Coronary artery (tissue), 2 donors: ENCODE measurements around the gene RHBDD3.

ENCODE experiments used
- DNase-seq: peaks from one replicate; pipeline ENCODE4 v3.0.0-alpha.2; 2017; ENCODE audit warnings: low spot score
- H3K27ac ChIP-seq, 2 donors: fragments of 200-600 bp; sonication (generic); one replicate each; pipeline ENCODE4 v1.5.1; 2016 to 2019
- H3K4me3 ChIP-seq: fragments of 200-600 bp; sonication (generic); 2 replicates; pipeline ENCODE4 v1.5.1; 2016; ENCODE audit warnings: mild to moderate bottlenecking, moderate library complexity
- TF ChIP-seq, protein P1 (sequence below): fragments of 200-600 bp; sonication (generic); IDR thresholded peaks from one replicate; pipeline ENCODE4 v1.5.1; 2019; ENCODE audit warnings: antibody characterized with exemption

Gene RHBDD3

DNA sequence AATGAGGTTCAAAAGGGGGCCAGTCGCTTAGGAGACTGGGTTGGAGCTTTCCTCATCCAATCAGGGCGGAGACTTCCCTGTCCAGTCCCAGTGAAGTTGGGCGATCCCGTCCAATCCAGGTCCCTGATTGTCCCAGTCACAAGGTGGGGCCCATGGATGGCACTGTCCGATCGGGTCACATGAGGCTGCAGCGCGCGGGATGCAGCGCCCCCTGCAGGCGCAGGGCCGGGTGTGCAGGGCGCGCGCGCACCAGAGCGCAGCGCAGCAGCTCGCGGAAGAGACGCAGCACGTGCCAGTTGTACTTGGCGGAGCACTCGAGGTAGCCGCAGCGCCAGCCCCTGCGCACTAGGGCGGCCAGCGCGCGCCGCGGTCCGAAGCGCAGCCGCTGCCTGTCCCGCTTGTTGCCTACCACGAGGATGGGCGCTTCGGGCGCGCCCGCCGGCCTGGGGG, 45.4 kb upstream of the RHBDD3 start:
- Histone ChIP-seq H3K27ac (no peak overlapping the region), H3K4me3 (peak overlapping the region; percentile 67)
- DNase-seq: peak; percentile 76
- TF ChIP-seq, protein P1, sequence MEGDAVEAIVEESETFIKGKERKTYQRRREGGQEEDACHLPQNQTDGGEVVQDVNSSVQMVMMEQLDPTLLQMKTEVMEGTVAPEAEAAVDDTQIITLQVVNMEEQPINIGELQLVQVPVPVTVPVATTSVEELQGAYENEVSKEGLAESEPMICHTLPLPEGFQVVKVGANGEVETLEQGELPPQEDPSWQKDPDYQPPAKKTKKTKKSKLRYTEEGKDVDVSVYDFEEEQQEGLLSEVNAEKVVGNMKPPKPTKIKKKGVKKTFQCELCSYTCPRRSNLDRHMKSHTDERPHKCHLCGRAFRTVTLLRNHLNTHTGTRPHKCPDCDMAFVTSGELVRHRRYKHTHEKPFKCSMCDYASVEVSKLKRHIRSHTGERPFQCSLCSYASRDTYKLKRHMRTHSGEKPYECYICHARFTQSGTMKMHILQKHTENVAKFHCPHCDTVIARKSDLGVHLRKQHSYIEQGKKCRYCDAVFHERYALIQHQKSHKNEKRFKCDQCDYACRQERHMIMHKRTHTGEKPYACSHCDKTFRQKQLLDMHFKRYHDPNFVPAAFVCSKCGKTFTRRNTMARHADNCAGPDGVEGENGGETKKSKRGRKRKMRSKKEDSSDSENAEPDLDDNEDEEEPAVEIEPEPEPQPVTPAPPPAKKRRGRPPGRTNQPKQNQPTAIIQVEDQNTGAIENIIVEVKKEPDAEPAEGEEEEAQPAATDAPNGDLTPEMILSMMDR: peak; percentile 42

DNA sequence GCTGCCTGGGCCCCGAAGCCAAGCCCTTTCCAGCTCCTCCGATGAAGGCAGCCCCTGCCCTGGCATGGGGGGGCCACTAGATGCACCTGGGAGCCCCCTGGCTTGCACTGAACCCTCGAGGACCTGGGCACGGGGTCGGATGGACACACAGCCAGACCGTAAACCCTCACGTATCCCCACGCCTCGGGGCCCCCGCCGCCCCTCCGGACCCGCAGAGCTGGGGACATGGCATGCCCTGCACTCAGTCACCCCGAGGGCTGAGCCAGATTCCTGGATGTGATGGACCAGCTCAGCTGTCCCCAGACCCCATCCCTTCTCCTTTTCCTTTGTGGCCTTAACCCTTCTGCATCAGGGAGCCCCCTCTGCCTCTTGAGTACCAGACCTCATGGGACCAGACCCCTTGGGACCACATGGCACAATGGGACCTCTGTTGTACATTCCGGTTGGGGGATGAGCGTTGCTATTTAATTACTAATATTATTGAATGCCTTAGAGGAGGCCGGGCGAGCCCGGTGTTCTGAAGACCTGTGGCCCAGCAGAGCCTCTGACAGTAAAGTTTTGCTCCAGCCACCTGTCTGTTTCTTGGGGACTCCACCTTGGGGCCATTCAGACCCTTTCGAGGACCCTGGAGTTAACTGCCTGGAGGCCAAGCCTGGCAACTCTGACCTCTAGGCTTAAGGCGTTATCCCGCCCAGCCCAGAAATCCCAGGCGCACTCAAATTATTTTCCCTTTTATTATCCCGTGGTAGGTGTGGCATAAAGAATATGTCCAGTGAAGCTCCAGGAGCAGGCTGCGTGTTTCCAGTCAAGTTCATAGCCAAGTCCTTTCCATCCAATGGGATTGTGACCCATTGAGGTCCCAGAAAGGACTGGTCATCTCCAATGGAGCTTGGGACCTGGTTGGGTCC, 44.7 kb upstream of the RHBDD3 start:
- peak; percentile 77 for DNase-seq
- Histone ChIP-seq H3K27ac (peak overlapping the region in 1 of 2 donors; percentile 93), H3K4me3 (no peak overlapping the region)
- TF ChIP-seq, protein P1: no peak

DNA sequence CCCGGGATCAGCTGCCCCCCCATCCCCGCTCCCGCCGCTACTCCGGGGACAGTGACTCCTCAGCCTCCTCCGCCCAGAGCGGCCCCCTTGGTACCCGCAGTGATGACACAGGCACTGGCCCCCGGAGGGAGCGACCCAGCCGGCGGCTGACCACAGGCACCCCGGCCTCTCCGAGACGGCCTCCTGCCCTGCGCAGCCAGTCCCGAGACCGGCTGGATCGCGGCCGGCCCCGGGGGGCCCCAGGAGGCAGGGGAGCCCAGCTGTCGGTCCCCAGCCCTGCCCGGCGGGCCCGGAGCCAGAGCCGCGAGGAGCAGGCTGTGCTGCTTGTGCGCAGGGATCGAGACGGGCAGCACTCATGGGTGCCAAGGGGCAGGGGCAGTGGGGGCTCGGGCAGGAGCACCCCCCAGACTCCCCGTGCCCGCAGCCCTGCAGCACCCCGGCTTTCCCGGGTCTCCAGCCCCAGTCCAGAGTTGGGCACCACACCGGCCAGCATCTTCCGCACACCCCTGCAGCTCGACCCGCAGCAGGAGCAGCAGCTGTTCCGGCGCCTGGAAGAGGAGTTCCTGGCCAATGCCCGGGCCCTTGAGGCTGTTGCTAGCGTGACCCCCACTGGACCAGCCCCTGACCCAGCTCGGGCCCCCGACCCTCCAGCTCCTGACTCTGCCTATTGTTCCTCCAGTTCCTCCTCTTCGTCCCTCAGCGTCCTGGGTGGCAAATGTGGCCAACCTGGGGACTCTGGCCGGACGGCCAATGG, 43.9 kb upstream of the RHBDD3 start:
- peak overlapping the region; percentile 51 to 93 for H3K27ac ChIP-seq
- no peak for DNase-seq

DNA sequence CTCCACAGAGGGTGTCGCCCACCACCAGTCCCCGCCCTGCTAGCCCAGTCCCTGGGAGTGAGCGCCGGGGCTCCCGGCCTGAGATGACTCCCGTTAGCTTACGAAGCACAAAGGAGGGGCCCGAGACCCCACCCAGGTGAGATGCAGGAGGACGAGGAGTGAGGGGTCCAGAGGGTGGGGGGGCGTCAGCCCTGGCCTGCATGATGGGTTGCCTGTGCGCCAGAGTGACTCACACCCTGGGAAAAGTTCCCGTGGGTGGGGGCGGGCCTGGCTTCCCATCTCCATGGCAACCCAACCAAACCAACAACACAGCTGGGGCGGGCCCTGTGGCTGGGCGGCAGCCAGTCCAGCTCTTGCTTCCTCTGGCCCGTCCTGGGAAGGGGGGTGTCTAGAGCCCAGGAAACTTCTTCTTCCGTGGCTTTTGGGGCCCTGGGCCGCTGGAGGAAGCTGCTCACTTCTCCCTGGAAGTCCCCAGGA, 43.1 kb upstream of the RHBDD3 start:
- Histone ChIP-seq H3K4me3 (peak overlapping the region; percentile 65), H3K27ac (peak overlapping the region; percentile 80 to 93)
- TF ChIP-seq, protein P1: no peak
- peak; percentile 99 for DNase-seq

More for the DNA sequence above, 43.9 kb upstream of the RHBDD3 start:
- H3K4me3 ChIP-seq: peak overlapping the region; percentile 65
- TF ChIP-seq, protein P1: no peak

DNA sequence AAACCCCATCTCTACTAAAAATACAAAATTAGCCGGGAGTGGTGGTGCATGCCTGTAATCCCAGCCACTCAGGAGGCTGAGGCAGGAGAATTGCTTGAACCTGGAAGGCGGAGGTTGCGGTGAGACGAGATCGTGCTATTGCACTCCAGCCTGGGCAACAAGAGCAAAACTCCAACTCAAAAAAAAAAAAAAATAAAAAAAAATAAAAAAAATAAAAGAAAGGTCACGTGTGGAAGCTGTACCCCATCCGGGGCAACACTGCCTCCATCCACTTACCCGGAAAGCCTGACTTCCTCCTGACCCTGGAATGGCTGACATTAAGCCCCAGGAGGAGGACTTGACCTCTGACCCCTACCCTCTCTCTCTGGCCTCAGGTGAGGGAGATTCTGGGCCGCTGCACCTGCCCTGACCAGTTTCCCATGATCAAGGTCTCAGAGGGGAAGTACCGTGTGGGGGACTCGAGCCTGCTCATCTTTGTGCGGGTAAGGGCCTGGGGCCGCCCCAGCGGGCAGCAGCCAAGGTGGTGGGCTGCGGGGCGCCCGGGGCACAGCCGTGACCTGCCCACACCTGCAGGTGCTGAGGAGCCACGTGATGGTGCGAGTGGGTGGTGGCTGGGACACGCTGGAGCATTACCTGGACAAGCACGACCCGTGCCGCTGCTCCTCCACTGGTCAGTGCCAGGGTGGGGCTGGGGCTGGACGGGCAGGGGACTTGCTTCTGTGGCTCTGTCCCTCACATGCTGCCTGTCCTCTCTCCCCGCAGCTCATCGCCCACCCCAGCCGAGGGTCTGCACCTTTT, 42.5 kb upstream of the RHBDD3 start:
- peak overlapping the region; percentile 98 for H3K4me3 ChIP-seq

More for the DNA sequence above, 42.5 kb upstream of the RHBDD3 start:
- TF ChIP-seq, protein P1: no peak
- DNase-seq: no peak
- H3K27ac ChIP-seq: peak overlapping the region; percentile 80 to 95
